ENCODE data around the gene HINT3.
"Not testable (repeated sequence)": the region's sequence is repeated elsewhere in the genome, so short reads cannot be mapped to it uniquely, and the experiment has no call there.

The HINT3 gene

GRCh38 chr6:126016591-126016990 is 60.0 kb downstream of the HINT3 start:
- in situ Hi-C loops (cut with HindIII; ENCODE audit: low sequenced_read_pairs), result no loop called here
- no peak for DNase-seq (ENCODE audit: low read depth, low spot score)
- no peak for TF ChIP-seq CTCF (IDR thresholded peaks at IDR 0.05; ENCODE audit: low read depth, low read length)
- no peak overlapping the region for H3K4me3 ChIP-seq (ENCODE audit: low read depth, low read length)

- no peak for TF ChIP-seq CTCF (IDR thresholded peaks at IDR 0.05; ENCODE audit: low read depth, low read length)
- in situ Hi-C loops (cut with HindIII; ENCODE audit: low sequenced_read_pairs), result no loop called here
- no peak overlapping the region for H3K4me3 ChIP-seq (ENCODE audit: low read depth, low read length)
- DNase-seq (ENCODE audit: low read depth, low spot score), result no peak
Observed at GRCh38 chr6:126017668-126018067, 61.1 kb downstream of the HINT3 start.

GRCh38 chr6:126020305-126021050 is 63.9 kb downstream of the HINT3 start:
- DNase-seq (ENCODE audit: low read depth, low spot score), result peak; percentile 22
- H3K4me3 ChIP-seq (ENCODE audit: low read depth, low read length), result no peak overlapping the region

GRCh38 chr6:126023474-126023873 is 66.9 kb downstream of the HINT3 start:
- DNase-seq (ENCODE audit: low read depth, low spot score); H3K4me3 ChIP-seq (ENCODE audit: low read depth, low read length); in situ Hi-C loops (cut with HindIII; ENCODE audit: low sequenced_read_pairs): not testable (repeated sequence)

More at GRCh38 chr6:126020305-126021050, 63.9 kb downstream of the HINT3 start:
- in situ Hi-C loops (cut with HindIII; ENCODE audit: low sequenced_read_pairs), result no loop called here
- TF ChIP-seq CTCF (IDR thresholded peaks at IDR 0.05; ENCODE audit: low read depth, low read length), result no peak

GRCh38 chr6:126026001-126026400 is 69.4 kb downstream of the HINT3 start:
- no peak for TF ChIP-seq CTCF (IDR thresholded peaks at IDR 0.05; ENCODE audit: low read depth, low read length)
- in situ Hi-C loops (cut with HindIII; ENCODE audit: low sequenced_read_pairs), result no loop called here
- no peak for DNase-seq (ENCODE audit: low read depth, low spot score)
- no peak overlapping the region for H3K4me3 ChIP-seq (ENCODE audit: low read depth, low read length)

- H3K4me3 ChIP-seq (ENCODE audit: low read depth, low read length), result no peak overlapping the region
- peak; percentile 10 for DNase-seq (ENCODE audit: low read depth, low spot score)
- in situ Hi-C loops (cut with HindIII; ENCODE audit: low sequenced_read_pairs), result no loop called here
- no peak for TF ChIP-seq CTCF (IDR thresholded peaks at IDR 0.05; ENCODE audit: low read depth, low read length)
Observed at GRCh38 chr6:126027601-126028000, 71.0 kb downstream of the HINT3 start.
